Gastrocnemius medialis (tissue), 4 donors: ENCODE data around the gene DISC1.

ENCODE experiments used
- CTCF ChIP-seq, 5 experiments: fragments of 450-650 bp in 3 of 5; fragments of 200-600 bp in 2 of 5; sonication (generic) in 2 of 5; IDR thresholded peaks in 4 of 5; conservative IDR thresholded peaks in 1 of 5; 1 replicate in 4 of 5; 2 replicates in 1 of 5; pipeline ENCODE4 v1.5.1; 2016 to 2019; ENCODE audit warnings: antibody characterized with exemption in 5 of 5, mild to moderate bottlenecking in 3 of 5, moderate library complexity in 3 of 5
- POLR2A ChIP-seq, 2 donors: fragments of 450-650 bp; IDR thresholded peaks; one replicate each; pipeline ENCODE4 v1.6.1; 2017; ENCODE audit warnings: antibody characterized with exemption in 2 of 2, mild to moderate bottlenecking in 2 of 2, moderate library complexity in 2 of 2

- TF ChIP-seq CTCF (IDR thresholded peaks at IDR 0.05 in 4 of 5, conservative IDR thresholded peaks at IDR 0.05 in 1 of 5) (no peak), POLR2A (IDR thresholded peaks at IDR 0.05) (no peak)
Observed at GRCh38 chr1:231807541-231807940, 181.0 kb downstream of the DISC1 start.
